GM06990 (cell line): ENCODE measurements around the gene NOP16.

Experiments
- DNase-seq: peaks from one replicate; pipeline ENCODE4 v3.0.0-alpha.2; 2011; ENCODE audit not compliant: insufficient read length; ENCODE audit errors: extremely low read depth
- H3K27me3 ChIP-seq: replicated peaks from 2 replicates; pipeline ENCODE4 v1.6.0; 2011; ENCODE audit warnings: low read length; ENCODE audit not compliant: control insufficient read depth, insufficient read depth
- H3K36me3 ChIP-seq: 2 replicates; pipeline ENCODE4 v1.5.1; 2011; ENCODE audit warnings: low read length; ENCODE audit not compliant: control insufficient read depth, insufficient read depth
- H3K4me3 ChIP-seq: replicated peaks from 2 replicates; pipeline ENCODE4 v1.5.1; 2011; ENCODE audit warnings: low read depth, mild to moderate bottlenecking, control low read depth, low read length
- TF ChIP-seq, protein P1 (sequence below): IDR thresholded peaks from 2 replicates; pipeline ENCODE4 v1.5.1; 2011; ENCODE audit warnings: low read length, control low read depth, mild to moderate bottlenecking, inconsistent platforms; ENCODE audit not compliant: insufficient read depth, poor library complexity, severe bottlenecking

NOP16 gene

DNA sequence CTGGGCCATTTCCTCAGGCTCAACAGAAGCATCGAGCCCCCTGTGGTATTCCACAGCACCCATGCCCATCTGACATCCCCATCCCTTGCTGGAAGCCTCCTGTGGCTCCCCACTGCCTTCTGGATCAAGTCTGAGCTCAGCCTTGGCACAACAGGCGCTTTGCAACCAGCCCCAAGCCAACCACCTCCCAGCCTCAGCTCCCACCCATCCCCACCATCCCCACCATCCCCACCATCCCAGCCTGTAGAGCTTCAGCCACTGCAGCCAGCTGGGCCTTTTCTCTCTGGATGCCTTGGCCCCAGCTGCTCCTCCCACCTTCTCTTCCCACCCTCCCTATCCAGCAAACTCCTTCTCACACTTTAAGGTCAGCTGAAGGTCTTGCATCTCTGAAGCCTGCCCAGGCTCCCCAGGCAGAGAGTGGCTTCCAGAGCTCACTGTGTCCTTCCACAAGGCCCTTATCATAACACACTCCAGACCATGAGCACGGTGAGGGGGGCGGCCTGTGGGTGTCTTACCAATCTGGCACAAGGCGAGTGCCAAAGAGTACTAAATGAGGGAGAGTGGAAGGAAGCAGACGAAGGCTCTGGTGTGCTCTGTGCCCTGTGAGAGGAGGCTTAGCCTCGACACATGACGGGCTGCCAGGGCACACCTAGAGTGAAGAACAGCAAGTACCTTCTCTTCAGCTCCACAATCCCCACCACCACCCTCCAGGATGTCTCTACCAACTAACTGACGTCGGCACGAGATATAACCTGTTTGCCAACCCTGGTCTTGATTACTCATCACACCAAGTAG, 6.7 kb upstream of the NOP16 start:
- DNase-seq, result no peak
- Histone ChIP-seq H3K36me3 (peaks cover 8% of the 10 kb centered on the region), H3K27me3 (no peaks in the 10 kb centered on the region), H3K4me3 (no peak overlapping the region)
- TF ChIP-seq, protein P1, sequence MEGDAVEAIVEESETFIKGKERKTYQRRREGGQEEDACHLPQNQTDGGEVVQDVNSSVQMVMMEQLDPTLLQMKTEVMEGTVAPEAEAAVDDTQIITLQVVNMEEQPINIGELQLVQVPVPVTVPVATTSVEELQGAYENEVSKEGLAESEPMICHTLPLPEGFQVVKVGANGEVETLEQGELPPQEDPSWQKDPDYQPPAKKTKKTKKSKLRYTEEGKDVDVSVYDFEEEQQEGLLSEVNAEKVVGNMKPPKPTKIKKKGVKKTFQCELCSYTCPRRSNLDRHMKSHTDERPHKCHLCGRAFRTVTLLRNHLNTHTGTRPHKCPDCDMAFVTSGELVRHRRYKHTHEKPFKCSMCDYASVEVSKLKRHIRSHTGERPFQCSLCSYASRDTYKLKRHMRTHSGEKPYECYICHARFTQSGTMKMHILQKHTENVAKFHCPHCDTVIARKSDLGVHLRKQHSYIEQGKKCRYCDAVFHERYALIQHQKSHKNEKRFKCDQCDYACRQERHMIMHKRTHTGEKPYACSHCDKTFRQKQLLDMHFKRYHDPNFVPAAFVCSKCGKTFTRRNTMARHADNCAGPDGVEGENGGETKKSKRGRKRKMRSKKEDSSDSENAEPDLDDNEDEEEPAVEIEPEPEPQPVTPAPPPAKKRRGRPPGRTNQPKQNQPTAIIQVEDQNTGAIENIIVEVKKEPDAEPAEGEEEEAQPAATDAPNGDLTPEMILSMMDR, result no peak

GRCh38 chr5:176394096-176394495, 5.7 kb upstream of the NOP16 start:
- H3K27me3 ChIP-seq, result no peaks in the 10 kb centered on the region
- no peak for DNase-seq
- peaks cover 8% of the 10 kb centered on the region for H3K36me3 ChIP-seq
- TF ChIP-seq, protein P1, result no peak
- no peak overlapping the region for H3K4me3 ChIP-seq

DNA sequence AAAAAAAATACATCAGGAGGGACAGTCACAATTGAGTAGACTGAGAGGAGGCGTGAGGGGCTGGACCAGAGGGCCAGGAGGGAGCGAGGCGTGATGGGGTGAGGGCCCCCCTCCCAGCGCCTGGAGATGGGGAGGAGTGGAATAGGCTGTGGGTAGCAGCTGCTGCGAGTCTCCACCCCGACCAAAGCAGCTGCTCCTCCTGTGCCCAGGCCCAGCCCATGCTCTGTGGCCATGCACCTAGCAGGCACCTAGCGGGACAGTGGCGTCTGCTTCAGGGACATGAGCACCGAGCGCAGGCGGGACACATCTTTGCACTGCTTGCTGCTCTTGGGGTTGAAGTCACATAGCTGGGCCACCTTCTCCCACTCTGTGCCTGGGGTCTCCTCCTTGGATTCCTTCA, 4.1 kb upstream of the NOP16 start:
- peaks cover 8% of the 10 kb centered on the region for H3K36me3 ChIP-seq
- TF ChIP-seq, protein P1, result no peak
- H3K4me3 ChIP-seq, result no peak overlapping the region
- no peak for DNase-seq
- H3K27me3 ChIP-seq, result no peaks in the 10 kb centered on the region

DNA sequence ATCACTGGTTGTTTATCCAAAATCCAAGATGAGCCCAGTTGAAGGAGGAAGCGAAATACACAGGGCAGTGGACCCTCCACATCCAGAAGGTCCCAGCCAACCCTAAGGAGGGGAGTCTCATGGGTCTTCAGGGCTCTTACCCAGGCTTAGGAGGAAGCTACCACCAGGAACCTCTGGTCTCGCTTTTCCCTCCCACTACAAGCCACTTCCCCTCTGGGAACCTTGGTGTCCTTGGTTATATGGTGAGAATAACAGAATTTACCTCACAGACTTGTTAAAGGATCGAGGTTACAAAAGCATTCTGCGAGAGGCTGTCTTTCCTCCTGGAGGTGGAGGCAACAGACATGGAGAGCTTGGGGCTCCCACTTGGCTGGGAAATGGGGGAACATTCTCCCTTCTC, 3.6 kb upstream of the NOP16 start:
- Histone ChIP-seq H3K36me3 (peaks cover 8% of the 10 kb centered on the region), H3K27me3 (no peaks in the 10 kb centered on the region), H3K4me3 (no peak overlapping the region)
- no peak for DNase-seq
- TF ChIP-seq, protein P1, result no peak

- no peak for DNase-seq
- no peak overlapping the region for H3K4me3 ChIP-seq
- TF ChIP-seq, protein P1, result no peak
- no peaks in the 10 kb centered on the region for H3K27me3 ChIP-seq
- peaks cover 8% of the 10 kb centered on the region for H3K36me3 ChIP-seq
Observed at GRCh38 chr5:176391479-176391878, 3.1 kb upstream of the NOP16 start.
